Bone marrow (tissue), 2 donors: ENCODE results near the gene SMIM3.
A peak's percentile ranks its signal among the peaks of the same experiment; 100 is the strongest.
"Not testable (repeated sequence)": the region's sequence is repeated elsewhere in the genome, so short reads cannot be mapped to it uniquely, and the experiment has no call there.

Source experiments
- DNase-seq, 2 donors: peaks; one replicate each; lab custom pipeline; 2025; lab: John Stamatoyannopoulos, UW

SMIM3 gene

DNA sequence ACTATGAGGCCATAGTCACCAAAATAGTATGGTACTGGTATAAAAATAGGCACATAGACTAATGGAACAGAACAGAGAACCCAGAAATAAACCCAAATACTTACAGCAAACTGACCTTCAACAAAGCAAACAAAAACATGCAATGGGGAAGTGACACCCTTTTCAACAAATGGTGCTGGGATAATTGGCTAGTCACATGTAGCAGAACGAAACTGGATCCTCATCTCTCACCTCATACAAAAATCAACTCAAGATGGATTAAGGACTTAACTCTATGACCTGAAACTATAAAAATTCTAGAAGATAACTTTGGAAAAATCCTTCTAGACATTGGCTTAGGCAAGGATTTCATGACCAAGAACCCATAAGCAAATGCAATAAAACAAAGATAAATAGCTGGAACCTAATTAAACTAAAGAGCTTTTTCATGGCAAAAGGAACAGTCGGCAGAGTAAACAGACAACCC lies 14.9 kb downstream of the SMIM3 start:
- not testable (repeated sequence) for DNase-seq

DNA sequence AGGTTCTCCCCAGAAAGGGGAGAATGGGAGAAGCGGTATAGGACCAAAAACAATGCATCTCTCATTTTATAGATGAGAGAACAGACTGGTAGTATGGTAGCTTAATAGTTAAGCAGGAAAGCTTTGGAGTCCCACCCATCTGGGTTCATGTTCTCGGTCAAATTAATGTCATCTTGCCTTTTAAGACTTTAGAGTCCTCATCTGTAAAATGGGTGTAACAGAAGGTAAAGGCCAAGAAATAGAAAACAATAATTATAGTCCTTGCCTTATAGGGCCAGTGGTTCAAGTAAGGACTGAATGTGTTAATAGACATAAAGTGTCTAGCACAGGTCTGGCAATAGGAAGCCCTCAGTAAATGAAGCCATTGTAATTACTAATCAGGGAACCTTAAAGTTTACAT lies 16.4 kb downstream of the SMIM3 start:
- no peak for DNase-seq

DNA sequence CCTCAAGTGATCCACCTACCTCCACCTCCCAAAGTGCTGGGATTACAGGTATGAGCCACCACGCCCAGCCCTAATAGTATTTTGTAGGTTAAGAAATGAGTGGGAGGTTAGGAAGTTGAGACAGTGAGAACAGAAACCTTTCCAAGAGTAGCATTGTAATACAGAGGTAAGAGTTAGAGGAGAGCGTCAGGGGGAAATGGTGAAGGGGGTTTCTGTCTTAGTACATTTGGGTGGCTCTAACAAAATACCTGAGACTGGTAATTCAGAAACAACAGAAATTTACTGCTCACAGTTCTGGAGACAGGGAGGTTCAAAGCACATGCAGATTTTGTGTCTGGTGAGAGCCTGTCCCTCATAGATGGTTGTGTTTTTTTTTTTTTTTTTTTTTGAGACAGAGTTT lies 18.8 kb downstream of the SMIM3 start:
- no peak for DNase-seq

DNA sequence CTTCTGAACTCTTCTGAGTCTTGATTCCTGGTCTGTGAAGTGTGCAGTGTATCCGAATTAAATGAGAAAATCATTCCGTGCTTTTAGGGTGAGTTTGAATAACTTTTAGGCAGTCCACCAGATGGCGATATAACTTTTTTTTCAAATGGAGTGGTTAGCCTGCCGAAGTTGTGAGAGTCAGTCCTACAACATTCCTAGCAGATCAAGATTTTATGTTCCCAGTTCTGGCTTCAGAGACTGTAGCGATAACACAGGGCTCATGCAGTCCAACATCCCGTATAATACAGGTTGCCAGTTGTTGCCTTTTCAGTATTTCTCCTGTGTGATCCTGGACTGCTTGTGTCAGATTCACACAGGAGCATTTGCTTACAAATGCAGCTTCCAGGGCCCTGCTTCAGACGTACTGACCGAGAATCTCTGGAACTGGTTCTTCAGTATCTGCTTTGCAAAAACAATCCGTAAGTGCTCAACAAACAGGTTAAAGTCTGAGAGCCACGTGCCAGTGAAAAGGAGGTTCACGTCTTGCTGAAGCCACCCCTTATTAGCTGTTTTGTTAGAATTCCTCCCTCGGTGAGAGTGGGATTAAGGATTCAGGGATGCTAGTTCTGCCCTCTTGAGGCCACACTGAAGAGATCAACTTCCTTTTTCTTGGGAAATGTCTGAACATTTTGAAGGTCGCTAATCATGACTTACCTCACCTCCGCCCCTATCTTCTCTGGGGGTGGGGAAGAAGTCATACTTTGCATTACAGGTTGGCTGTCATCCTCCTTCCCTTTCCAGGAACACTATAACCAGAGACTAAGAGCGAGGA lies 22.8 kb downstream of the SMIM3 start:
- peak in 1 of 2 donors; percentile 24 for DNase-seq

DNA sequence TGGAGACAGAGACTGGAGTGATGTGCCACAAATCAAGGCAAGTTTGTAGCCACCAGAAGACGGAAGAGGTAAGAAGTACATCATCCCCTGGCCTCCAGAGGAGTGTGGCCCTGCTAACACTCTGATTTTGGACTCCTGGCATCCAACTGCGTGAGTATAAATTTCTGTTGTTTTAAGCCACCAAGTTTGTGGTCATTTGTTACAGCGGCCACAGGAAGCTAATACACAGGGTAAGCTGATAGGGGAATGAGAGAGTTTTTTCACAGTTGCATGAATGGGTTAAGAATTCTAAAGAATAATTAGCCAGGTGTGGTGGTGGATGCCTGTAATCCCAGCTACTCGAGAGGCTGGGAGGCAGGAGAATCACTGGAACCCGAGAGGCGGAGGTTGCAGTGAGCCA lies 25.8 kb downstream of the SMIM3 start:
- no peak for DNase-seq

DNA sequence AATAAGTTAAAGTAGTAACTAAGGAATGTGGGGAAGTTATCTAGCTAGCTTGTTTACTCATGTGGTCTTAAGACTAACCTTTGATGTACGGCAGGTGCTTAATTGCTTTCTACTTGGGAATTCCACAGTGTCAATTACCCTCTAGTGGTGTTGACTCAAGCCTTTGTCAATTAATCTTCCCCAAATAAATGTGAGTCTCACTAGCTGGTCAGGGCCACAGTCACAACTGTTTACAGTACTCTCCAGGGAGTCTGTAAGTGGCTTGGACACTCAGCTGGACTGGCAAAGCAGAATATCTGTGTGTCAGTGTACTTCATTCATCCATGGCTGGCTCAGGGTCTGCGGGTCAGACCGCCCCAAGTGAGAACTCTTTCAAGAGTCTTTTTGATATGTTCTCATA lies 30.8 kb downstream of the SMIM3 start:
- no peak for DNase-seq

DNA sequence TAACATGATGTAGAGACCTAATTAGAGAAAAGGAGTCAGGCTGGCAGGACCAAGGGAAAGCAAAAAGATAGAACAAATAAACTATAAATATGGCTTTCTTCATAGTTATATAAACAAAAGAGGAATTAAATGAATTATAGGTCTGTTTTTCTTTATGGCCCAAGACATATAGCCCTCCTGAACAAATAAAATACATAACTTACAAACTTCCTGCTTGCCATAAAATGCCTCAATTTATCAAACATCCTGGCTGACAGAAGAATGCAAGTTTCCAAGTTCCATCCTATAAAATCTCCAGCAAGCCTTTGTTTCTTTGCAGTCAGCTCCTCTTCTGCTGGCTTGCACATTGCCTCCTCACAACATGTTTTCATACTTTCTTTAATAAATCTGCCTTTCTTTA lies 36.5 kb downstream of the SMIM3 start:
- no peak for DNase-seq

DNA sequence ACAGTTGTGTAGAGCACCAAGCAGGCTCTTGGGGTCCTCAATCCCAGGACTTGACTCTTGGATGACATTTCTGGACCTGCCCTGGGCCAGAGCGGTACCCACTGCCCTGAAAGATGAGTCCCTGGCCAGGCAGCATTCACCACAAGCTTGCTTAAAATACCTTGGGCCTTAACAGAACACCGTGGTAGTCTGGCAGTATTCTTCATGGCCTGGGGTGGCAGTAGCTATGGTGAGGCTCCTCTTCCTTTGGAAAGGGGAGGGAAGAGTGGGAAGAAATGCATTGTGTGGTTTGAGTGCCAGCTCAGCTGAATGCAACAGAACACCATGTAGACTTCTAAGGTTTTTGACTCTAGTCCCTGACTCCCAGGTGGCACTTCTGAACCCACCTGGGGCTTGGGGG lies 38.4 kb downstream of the SMIM3 start:
- no peak for DNase-seq

DNA sequence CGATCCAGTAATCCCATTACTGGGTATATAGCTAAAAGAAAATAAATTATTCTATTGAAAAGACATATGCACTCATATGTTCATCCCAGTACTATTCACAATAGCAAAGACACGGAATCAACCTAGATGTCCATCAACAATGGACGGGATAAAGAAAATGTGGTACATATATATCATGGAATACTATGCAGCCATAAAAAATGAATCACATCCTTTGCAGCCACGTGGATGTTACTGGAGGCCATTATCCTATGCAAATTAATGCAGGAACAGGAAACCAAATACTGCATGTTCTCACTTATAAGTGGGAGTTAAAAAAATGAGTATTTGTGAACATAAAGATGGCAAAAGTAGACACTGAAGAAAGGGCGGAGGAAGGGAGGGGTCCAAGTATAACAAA lies 51.2 kb downstream of the SMIM3 start:
- DNase-seq, result no peak

DNA sequence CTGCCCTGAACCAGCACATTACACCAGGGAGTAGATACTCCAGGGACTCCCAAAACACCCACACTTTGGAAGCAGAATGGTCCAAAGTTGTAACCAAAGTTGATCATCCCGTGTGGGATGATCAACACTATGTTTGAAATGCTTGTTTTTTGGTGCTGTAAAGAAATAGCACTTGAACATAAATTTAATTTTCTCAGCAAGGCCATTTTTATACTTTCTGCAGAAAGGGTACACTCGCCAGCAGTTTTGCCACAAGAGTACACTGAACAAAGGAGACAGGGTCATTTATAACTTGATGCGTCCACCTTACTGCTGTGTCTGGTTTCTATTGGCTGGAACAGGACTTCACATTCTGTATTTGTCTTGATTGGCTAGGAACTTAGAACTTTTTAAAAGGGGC lies 53.3 kb downstream of the SMIM3 start:
- DNase-seq, result not testable (repeated sequence)

DNA sequence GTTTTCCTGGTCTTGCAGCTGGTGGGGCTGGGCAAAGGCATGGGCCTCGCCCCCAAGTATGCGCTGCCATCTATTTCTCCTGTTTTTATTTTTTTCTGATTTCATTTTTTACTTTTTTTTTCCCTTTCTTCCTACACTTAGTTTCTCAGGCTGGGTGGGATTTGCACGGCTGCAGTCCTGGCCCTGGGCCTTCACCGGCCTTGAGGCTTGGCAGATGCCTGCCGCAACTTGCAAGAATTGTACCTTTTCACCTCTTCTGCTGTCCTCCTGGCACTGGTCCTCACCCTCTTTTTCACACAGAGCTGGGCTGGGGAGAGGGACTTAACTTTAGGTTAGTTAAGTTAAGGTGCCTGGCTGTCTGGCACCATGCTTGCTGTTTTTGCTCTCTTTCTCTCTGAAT lies 57.5 kb downstream of the SMIM3 start:
- DNase-seq, result no peak

DNA sequence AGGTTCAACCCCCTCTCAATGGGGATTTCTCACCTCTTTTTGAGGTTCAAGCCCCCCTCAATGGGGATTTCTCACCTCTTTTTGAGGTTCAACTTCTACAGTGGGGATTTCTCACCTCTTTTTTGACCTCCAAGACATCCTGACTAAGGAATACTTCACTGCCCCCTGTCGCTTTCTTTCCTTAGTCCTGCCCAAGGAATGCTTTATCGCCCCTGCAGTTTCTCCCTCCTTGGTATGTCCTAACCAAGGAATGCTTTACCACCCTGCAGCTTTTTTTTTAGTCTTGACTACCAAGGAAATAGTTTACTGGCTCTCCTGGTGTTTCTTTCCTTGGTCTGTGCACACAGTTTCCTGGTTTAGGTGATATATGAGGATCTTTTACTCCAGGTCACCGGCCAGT lies 58.1 kb downstream of the SMIM3 start:
- no peak for DNase-seq

DNA sequence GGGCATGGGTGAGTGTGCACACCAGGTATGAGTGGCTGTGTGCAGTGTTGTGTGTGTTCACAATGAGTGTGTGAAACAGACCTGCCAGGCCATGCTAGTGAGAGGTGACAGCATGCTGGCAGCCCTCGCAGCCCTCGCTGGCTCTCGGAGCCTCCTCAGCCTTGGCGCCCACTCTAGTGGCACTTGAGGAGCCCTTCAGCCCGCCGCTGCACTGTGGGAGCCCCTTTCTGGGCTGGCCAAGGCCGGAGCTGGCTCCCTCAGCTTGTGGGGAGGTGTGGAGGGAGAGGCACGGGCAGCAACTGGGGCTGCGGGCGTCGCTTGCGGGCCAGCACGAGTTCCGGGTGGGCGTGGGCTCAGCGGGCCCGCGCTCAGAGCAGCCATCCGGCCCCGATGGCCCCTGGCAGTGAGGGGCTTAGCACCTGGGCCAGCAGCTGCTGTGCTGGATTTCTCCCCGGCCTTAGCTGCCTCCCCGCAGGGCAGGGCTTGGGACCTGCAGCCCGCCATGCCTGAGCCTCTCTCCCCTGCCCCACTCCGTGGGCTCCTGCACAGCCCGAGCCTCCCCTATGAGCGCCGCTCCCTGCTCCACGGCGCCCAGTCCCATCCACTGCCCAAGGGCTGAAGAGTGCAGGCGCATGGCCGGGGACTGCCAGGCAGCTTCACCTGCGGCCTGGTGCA lies 66.8 kb downstream of the SMIM3 start:
- not testable (repeated sequence) for DNase-seq

DNA sequence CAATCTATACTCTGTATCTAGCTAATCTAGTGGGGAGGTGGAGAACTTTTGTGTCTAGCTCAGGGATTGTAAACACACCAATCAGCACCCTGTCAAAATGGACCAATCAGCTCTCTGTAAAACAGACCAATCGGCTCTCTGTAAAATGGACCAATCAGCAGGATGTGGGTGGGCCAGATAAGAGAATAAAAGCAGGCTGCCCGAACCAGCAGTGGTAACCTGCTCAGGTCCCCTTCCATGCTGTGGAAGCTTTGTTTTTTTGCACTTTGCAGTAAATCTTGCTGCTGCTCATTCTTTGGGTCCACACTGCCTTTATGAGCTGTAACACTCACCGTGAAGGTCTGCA lies 67.7 kb downstream of the SMIM3 start, which contains the start of gene IRGM:
Gene IRGM, plus strand, starts transcription at position 214 of the 346 bp plus-strand sequence. CDS start 1,603 bp downstream, outside the sequence.
- DNase-seq, result not testable (repeated sequence)
